Mesenchymal stem cell (in vitro differentiated cells and primary cell): ENCODE results near the gene TERT.

Experiments
- DNase-seq: peaks from one replicate; pipeline ENCODE4 v3.0.0-alpha.2; 2013
- H2AFZ ChIP-seq: one replicate; pipeline ENCODE4 v1.6.1; 2013; ENCODE audit warnings: low read depth, mild to moderate bottlenecking, control low read depth, inconsistent platforms, low read length, moderate library complexity
- H2AK5ac ChIP-seq: 2 replicates; pipeline ENCODE4 v1.6.1; 2013; ENCODE audit warnings: low read length, moderate library complexity, mild to moderate bottlenecking, inconsistent platforms; ENCODE audit not compliant: severe bottlenecking
- H2BK120ac ChIP-seq: one replicate; pipeline ENCODE4 v1.6.1; 2013; ENCODE audit warnings: low read depth, mild to moderate bottlenecking, inconsistent platforms, low read length, moderate library complexity
- H2BK12ac ChIP-seq, 2 experiments: one replicate each; pipeline ENCODE4 v1.6.1; 2013; ENCODE audit warnings: inconsistent platforms in 2 of 2, low read length in 2 of 2, mild to moderate bottlenecking in 2 of 2, moderate library complexity in 2 of 2, control low read depth in 1 of 2
- H2BK15ac ChIP-seq: one replicate; pipeline ENCODE4 v1.6.1; 2013; ENCODE audit warnings: mild to moderate bottlenecking, low read depth, inconsistent platforms; ENCODE audit not compliant: poor library complexity, severe bottlenecking
- H2BK5ac ChIP-seq: 2 replicates; pipeline ENCODE4 v1.6.1; 2013; ENCODE audit warnings: low read depth, mild to moderate bottlenecking, low read length, control low read depth, inconsistent platforms; ENCODE audit not compliant: poor library complexity, severe bottlenecking
- H3K14ac ChIP-seq, 2 experiments: one replicate each; pipeline ENCODE4 v1.6.1; 2013; ENCODE audit warnings: inconsistent platforms in 2 of 2, low read length in 2 of 2, control low read depth in 1 of 2, mild to moderate bottlenecking in 1 of 2, moderate library complexity in 1 of 2
- H3K18ac ChIP-seq, 2 experiments: one replicate each; pipeline ENCODE4 v1.6.1; 2013; ENCODE audit warnings: inconsistent platforms in 2 of 2, low read length in 2 of 2, control low read depth in 1 of 2, low read depth in 1 of 2, mild to moderate bottlenecking in 1 of 2
- H3K23ac ChIP-seq, 2 experiments: one replicate each; pipeline ENCODE4 v1.6.1; 2013; ENCODE audit warnings: inconsistent platforms in 2 of 2, low read length in 2 of 2, mild to moderate bottlenecking in 2 of 2, moderate library complexity in 2 of 2, control low read depth in 1 of 2
- H3K27ac ChIP-seq: 2 replicates; pipeline ENCODE4 v1.5.1; 2013; ENCODE audit warnings: mild to moderate bottlenecking, moderate library complexity, low read length, control low read depth, inconsistent platforms; ENCODE audit not compliant: poor library complexity, severe bottlenecking
- H3K27me3 ChIP-seq, 2 experiments: 2 replicates each; pipeline versions ENCODE4 v1.6.1 to v1.7.0; 2013; ENCODE audit warnings: low read length in 2 of 2, mild to moderate bottlenecking in 2 of 2, moderate library complexity in 2 of 2, control low read depth in 1 of 2, inconsistent platforms in 1 of 2; ENCODE audit not compliant: control insufficient read depth in 1 of 2, insufficient read depth in 1 of 2
- H3K36me3 ChIP-seq, 2 experiments: 2 replicates each; pipeline versions ENCODE4 v1.6.1 to v1.7.0; 2013; ENCODE audit warnings: low read length in 2 of 2, control low read depth in 1 of 2, inconsistent platforms in 1 of 2, low read depth in 1 of 2, mild to moderate bottlenecking in 1 of 2; ENCODE audit not compliant: insufficient read depth in 2 of 2, control insufficient read depth in 1 of 2
- H3K4ac ChIP-seq, 2 experiments: one replicate each; pipeline ENCODE4 v1.6.1; 2013; ENCODE audit warnings: inconsistent platforms in 2 of 2, low read length in 2 of 2, mild to moderate bottlenecking in 2 of 2, moderate library complexity in 2 of 2, control low read depth in 1 of 2, low read depth in 1 of 2
- H3K4me1 ChIP-seq: 2 replicates; pipeline ENCODE4 v1.6.1; 2013; ENCODE audit warnings: low read depth, low read length, control low read depth; ENCODE audit not compliant: control insufficient read depth, insufficient read depth
- H3K4me2 ChIP-seq: 2 replicates; pipeline ENCODE4 v1.6.1; 2013; ENCODE audit warnings: low read length, mild to moderate bottlenecking, inconsistent platforms; ENCODE audit not compliant: poor library complexity, severe bottlenecking
- H3K4me3 ChIP-seq, 2 experiments: 2 replicates each; pipeline versions ENCODE4 v1.5.1 to v1.7.0; 2013; ENCODE audit warnings: low read length in 2 of 2, mild to moderate bottlenecking in 2 of 2, control low read depth in 1 of 2, low read depth in 1 of 2; ENCODE audit not compliant: insufficient read depth in 1 of 2
- H3K79me1 ChIP-seq: replicated peaks from 2 replicates; pipeline ENCODE4 v1.6.1; 2013; ENCODE audit warnings: mild to moderate bottlenecking, control low read depth, low read length, inconsistent platforms; ENCODE audit not compliant: poor library complexity, severe bottlenecking
- H3K9ac ChIP-seq: 2 replicates; pipeline ENCODE4 v1.7.0; 2013; ENCODE audit warnings: mild to moderate bottlenecking, low read length, moderate library complexity
- H3K9me3 ChIP-seq: 2 replicates; pipeline ENCODE4 v1.7.0; 2013; ENCODE audit warnings: mild to moderate bottlenecking, low read length; ENCODE audit not compliant: control insufficient read depth
- H4K8ac ChIP-seq: one replicate; pipeline ENCODE4 v1.6.1; 2013; ENCODE audit warnings: inconsistent platforms, mild to moderate bottlenecking, low read length, moderate library complexity
- H4K91ac ChIP-seq: one replicate; pipeline ENCODE4 v1.6.1; 2013; ENCODE audit warnings: mild to moderate bottlenecking, low read length, inconsistent platforms
- WGBS: methylation state at CpG from one replicate; pipeline ENCODE4 v1.1.7; 2013; ENCODE audit warnings: mixed read lengths; 5-methylcytosine and 5-hydroxymethylcytosine counted together

TERT gene

GRCh38 chr5:1205255-1206180, 89.3 kb downstream of the TERT start:
- Histone ChIP-seq H2BK15ac (no peak overlapping the region), H3K27me3 (peaks cover 12 to 84% of the 10 kb centered on the region in 2 experiments), H3K27ac (no peak overlapping the region), H3K14ac (no peak overlapping the region), H4K91ac (no peak overlapping the region), H3K9me3 (no peaks in the 10 kb centered on the region), H3K4me2 (no peak overlapping the region), H3K18ac (no peak overlapping the region), H2BK120ac (no peak overlapping the region), H3K23ac (no peak overlapping the region), H2AFZ (no peak overlapping the region), H3K9ac (no peak overlapping the region), H3K36me3 (no peaks in the 10 kb centered on the region), H3K4me3 (no peak overlapping the region), H3K4ac (no peak overlapping the region), H3K79me1 (no peaks in the 10 kb centered on the region), H2AK5ac (no peak overlapping the region), H2BK5ac (no peak overlapping the region), H3K4me1 (no peaks in the 10 kb centered on the region), H4K8ac (no peak overlapping the region), H2BK12ac (no peak overlapping the region)
- no peak for DNase-seq
- WGBS, result 81% methylated on average over 6 of the region's 11 CpGs

- Histone ChIP-seq H2BK12ac (no peak overlapping the region), H3K36me3 (no peaks in the 10 kb centered on the region), H2BK15ac (no peak overlapping the region), H3K4me3 (no peak overlapping the region), H3K4me1 (no peaks in the 10 kb centered on the region), H3K9ac (no peak overlapping the region), H3K18ac (no peak overlapping the region), H2BK120ac (no peak overlapping the region), H3K23ac (no peak overlapping the region), H2BK5ac (no peak overlapping the region), H3K14ac (no peak overlapping the region), H4K8ac (no peak overlapping the region), H3K27me3 (peaks cover 14 to 84% of the 10 kb centered on the region in 2 experiments), H3K9me3 (no peaks in the 10 kb centered on the region), H2AFZ (no peak overlapping the region), H3K4ac (no peak overlapping the region), H4K91ac (no peak overlapping the region), H3K27ac (no peak overlapping the region), H3K4me2 (no peak overlapping the region), H3K79me1 (no peaks in the 10 kb centered on the region), H2AK5ac (no peak overlapping the region)
- 66% methylated on average over 16 of the region's 18 CpGs for WGBS
- peak; percentile 6 for DNase-seq
Measured at GRCh38 chr5:1204693-1205242, 90.1 kb downstream of the TERT start.

- Histone ChIP-seq H2BK5ac (no peak overlapping the region), H2BK15ac (no peak overlapping the region), H2BK12ac (no peak overlapping the region), H4K91ac (no peak overlapping the region), H3K9me3 (no peaks in the 10 kb centered on the region), H2AK5ac (no peak overlapping the region), H4K8ac (no peak overlapping the region), H3K4me1 (no peaks in the 10 kb centered on the region), H3K27me3 (peaks cover 17 to 84% of the 10 kb centered on the region in 2 experiments), H3K79me1 (no peaks in the 10 kb centered on the region), H3K4me2 (no peak overlapping the region), H3K9ac (no peak overlapping the region), H2BK120ac (no peak overlapping the region), H3K4me3 (no peak overlapping the region), H3K14ac (no peak overlapping the region), H3K4ac (no peak overlapping the region), H3K18ac (no peak overlapping the region), H2AFZ (no peak overlapping the region), H3K23ac (no peak overlapping the region), H3K27ac (no peak overlapping the region), H3K36me3 (no peaks in the 10 kb centered on the region)
- WGBS, result 82% methylated on average over 25 of the region's 25 CpGs
- DNase-seq, result no peak
Measured at GRCh38 chr5:1203968-1204692, 90.7 kb downstream of the TERT start.
